GM08714 (cell line): ENCODE results near the gene SH3RF3.
"Not testable (repeated sequence)": the region's sequence is repeated elsewhere in the genome, so short reads cannot be mapped to it uniquely, and the experiment has no call there.

Experiments
- H3K4me3 ChIP-seq: fragments of 200-500 bp; sonication (Bioruptor generic); 2 replicates; pipeline ENCODE4 v1.5.1; 2014; ENCODE audit warnings: mild to moderate bottlenecking, low read length, inconsistent platforms
- ZNF274 ChIP-seq: IDR thresholded peaks from 2 replicates; pipeline ENCODE4 v1.6.1; 2012; ENCODE audit warnings: mild to moderate bottlenecking, low read depth, low read length

SH3RF3 gene

GRCh38 chr2:109153005-109153784 lies 24.2 kb downstream of the SH3RF3 start:
- no peak for TF ChIP-seq ZNF274
- H3K4me3 ChIP-seq: no peak overlapping the region

- TF ChIP-seq ZNF274: no peak
- H3K4me3 ChIP-seq: no peak overlapping the region
These were observed 24.8 kb downstream of the SH3RF3 start for GRCh38 chr2:109153807-109154206.

- TF ChIP-seq ZNF274: no peak
These were observed 25.2 kb downstream of the SH3RF3 start for GRCh38 chr2:109154226-109154625.

GRCh38 chr2:109155553-109156451 lies 26.8 kb downstream of the SH3RF3 start:
- TF ChIP-seq ZNF274: no peak
- no peak overlapping the region for H3K4me3 ChIP-seq

More at GRCh38 chr2:109154226-109154625, 25.2 kb downstream of the SH3RF3 start:
- H3K4me3 ChIP-seq: no peak overlapping the region

GRCh38 chr2:109157563-109158105 lies 28.6 kb downstream of the SH3RF3 start:
- H3K4me3 ChIP-seq: no peak overlapping the region
- no peak for TF ChIP-seq ZNF274

- H3K4me3 ChIP-seq: no peak overlapping the region
- TF ChIP-seq ZNF274: no peak
These were observed 29.2 kb downstream of the SH3RF3 start for GRCh38 chr2:109158237-109158636.

GRCh38 chr2:109159096-109159495 lies 30.1 kb downstream of the SH3RF3 start:
- no peak overlapping the region for H3K4me3 ChIP-seq
- TF ChIP-seq ZNF274: no peak

GRCh38 chr2:109160714-109161440 lies 31.9 kb downstream of the SH3RF3 start:
- no peak for TF ChIP-seq ZNF274
- H3K4me3 ChIP-seq: no peak overlapping the region

- H3K4me3 ChIP-seq: not testable (repeated sequence)
These were observed 33.4 kb downstream of the SH3RF3 start for GRCh38 chr2:109162367-109162766.

- no peak overlapping the region for H3K4me3 ChIP-seq
- no peak for TF ChIP-seq ZNF274
These were observed 34.0 kb downstream of the SH3RF3 start for GRCh38 chr2:109162999-109163398.

- H3K4me3 ChIP-seq: no peak overlapping the region
- TF ChIP-seq ZNF274: no peak
These were observed 35.3 kb downstream of the SH3RF3 start for GRCh38 chr2:109164311-109164710.

GRCh38 chr2:109164739-109165221 lies 35.8 kb downstream of the SH3RF3 start:
- TF ChIP-seq ZNF274: no peak

GRCh38 chr2:109166811-109167210 lies 37.8 kb downstream of the SH3RF3 start:
- no peak for TF ChIP-seq ZNF274

More at GRCh38 chr2:109164739-109165221, 35.8 kb downstream of the SH3RF3 start:
- H3K4me3 ChIP-seq: no peak overlapping the region

GRCh38 chr2:109168086-109168485 lies 39.1 kb downstream of the SH3RF3 start:
- no peak for TF ChIP-seq ZNF274
- no peak overlapping the region for H3K4me3 ChIP-seq

More at GRCh38 chr2:109166811-109167210, 37.8 kb downstream of the SH3RF3 start:
- no peak overlapping the region for H3K4me3 ChIP-seq
